Measurements from ENCODE around the gene VSTM4. TPM values are rescaled to one million over a fixed set of nuclear protein-coding genes. Genes with fewer than 3 reads are reported as not detected.

The VSTM4 gene
- total and polyA plus RNA-seq, 2 donors (not counting 1 experiment from before 2014, with no cell fraction given), result not detected

- no peak overlapping the region for H2AFZ ChIP-seq (ENCODE audit: insufficient read depth, low read depth, low read length, poor library complexity, severe bottlenecking)
- no peaks in the 10 kb centered on the region for H4K20me1 ChIP-seq (ENCODE audit: control insufficient read depth, insufficient read depth, low read length, poor library complexity, severe bottlenecking)
- intact Hi-C loops (cut with micrococcal nuclease), result no loop called here
- no peak overlapping the region for H3K9ac ChIP-seq (ENCODE audit: low read length)
- H3K4me3 ChIP-seq (ENCODE audit: control extremely low read depth in 1 of 5, extremely low read depth in 1 of 5, insufficient read depth in 1 of 5, low read depth in 2 of 5, low read length in 4 of 5), result no peak overlapping the region
- WGBS (ENCODE audit: insufficient coverage), result 94% methylated on average over 2 of the region's 4 CpGs
- H3K79me2 ChIP-seq (ENCODE audit: control insufficient read depth, insufficient read depth, low read length), result no peaks in the 10 kb centered on the region
- no peaks in the 10 kb centered on the region for H3K36me3 ChIP-seq (replicated peaks in 1 of 2; ENCODE audit: control extremely low read depth in 1 of 2, control insufficient read depth in 1 of 2, extremely low read depth in 1 of 2, insufficient read depth in 2 of 2, low read length in 1 of 2)
- no peak for ATAC-seq (ENCODE audit: low read depth)
- CTCF ChIA-PET, result no interaction called here
- H3K27me3 ChIP-seq (replicated peaks in 1 of 4; ENCODE audit: control extremely low read depth in 1 of 4, control insufficient read depth in 3 of 4, insufficient read depth in 4 of 4, low read length in 3 of 4), result peaks cover 0 to 2% (median 1%) of the 10 kb centered on the region in 4 experiments
- no peak for DNase-seq
- POLR2A ChIA-PET, result no interaction called here
- no peaks in the 10 kb centered on the region for H3K9me3 ChIP-seq (ENCODE audit: control extremely low read depth in 1 of 3, control insufficient read depth in 2 of 3, insufficient read depth in 1 of 3, low read length in 2 of 3)
- no peaks in the 10 kb centered on the region for H3K4me1 ChIP-seq (ENCODE audit: control insufficient read depth in 2 of 2, insufficient read depth in 2 of 2, low read length in 2 of 2)
- H3K4me3 Mint-ChIP-seq, result no peak overlapping the region
- TF ChIP-seq EZH2 (IDR thresholded peaks at IDR 0.05; ENCODE audit: borderline replicate concordance, insufficient read depth, low read depth, low read length, poor library complexity, severe bottlenecking) (no peak), CTCF (IDR thresholded peaks at IDR 0.05) (no peak)
- peaks cover 26% of the 10 kb centered on the region for H3K27me3 Mint-ChIP-seq
- H3K9me3 Mint-ChIP-seq (ENCODE audit: insufficient read depth), result no peaks in the 10 kb centered on the region
- no peak overlapping the region for H3K27ac Mint-ChIP-seq
- H3K27ac ChIP-seq (ENCODE audit: low read length in 2 of 2), result no peak overlapping the region
- no peaks in the 10 kb centered on the region for H3K4me1 Mint-ChIP-seq
- H3K4me2 ChIP-seq (replicated peaks; ENCODE audit: low read depth, low read length, poor library complexity, severe bottlenecking), result no peak overlapping the region
Measured at GRCh38 chr10:49049660-49050059, 65.7 kb downstream of the VSTM4 start.

- intact Hi-C loops (cut with micrococcal nuclease), result no loop called here
- Histone ChIP-seq H3K9me3 (ENCODE audit: control extremely low read depth in 1 of 3, control insufficient read depth in 2 of 3, insufficient read depth in 1 of 3, low read length in 2 of 3) (no peaks in the 10 kb centered on the region), H2AFZ (ENCODE audit: insufficient read depth, low read depth, low read length, poor library complexity, severe bottlenecking) (no peak overlapping the region), H3K27me3 (replicated peaks in 1 of 4; ENCODE audit: control extremely low read depth in 1 of 4, control insufficient read depth in 3 of 4, insufficient read depth in 4 of 4, low read length in 3 of 4) (peaks cover 0 to 5% (median 1%) of the 10 kb centered on the region in 4 experiments), H3K27ac (ENCODE audit: low read length in 2 of 2) (no peak overlapping the region), H4K20me1 (ENCODE audit: control insufficient read depth, insufficient read depth, low read length, poor library complexity, severe bottlenecking) (no peaks in the 10 kb centered on the region), H3K36me3 (replicated peaks in 1 of 2; ENCODE audit: control extremely low read depth in 1 of 2, control insufficient read depth in 1 of 2, extremely low read depth in 1 of 2, insufficient read depth in 2 of 2, low read length in 1 of 2) (no peaks in the 10 kb centered on the region), H3K4me1 (ENCODE audit: control insufficient read depth in 2 of 2, insufficient read depth in 2 of 2, low read length in 2 of 2) (no peaks in the 10 kb centered on the region), H3K4me3 (ENCODE audit: control extremely low read depth in 1 of 5, extremely low read depth in 1 of 5, insufficient read depth in 1 of 5, low read depth in 2 of 5, low read length in 4 of 5) (no peak overlapping the region), H3K9ac (ENCODE audit: low read length) (no peak overlapping the region), H3K4me2 (replicated peaks; ENCODE audit: low read depth, low read length, poor library complexity, severe bottlenecking) (no peak overlapping the region), H3K79me2 (ENCODE audit: control insufficient read depth, insufficient read depth, low read length) (no peaks in the 10 kb centered on the region)
- ATAC-seq (ENCODE audit: low read depth) (no peak), DNase-seq (no peak)
- Mint-ChIP-seq H3K9me3 (ENCODE audit: insufficient read depth) (no peaks in the 10 kb centered on the region), H3K27ac (no peak overlapping the region), H3K4me1 (no peaks in the 10 kb centered on the region), H3K4me3 (no peak overlapping the region), H3K27me3 (peaks cover 30% of the 10 kb centered on the region)
- CTCF ChIA-PET, result no interaction called here
- POLR2A ChIA-PET, result no interaction called here
- TF ChIP-seq EZH2 (IDR thresholded peaks at IDR 0.05; ENCODE audit: borderline replicate concordance, insufficient read depth, low read depth, low read length, poor library complexity, severe bottlenecking) (no peak), CTCF (IDR thresholded peaks at IDR 0.05) (no peak)
- 95% methylated on average over 7 of the region's 11 CpGs for WGBS (ENCODE audit: insufficient coverage)
Measured at GRCh38 chr10:49047128-49047639, 68.1 kb downstream of the VSTM4 start.

Data from B cell (primary cell).